Measurements from ENCODE around the gene NOD2.

The NOD2 gene

DNA sequence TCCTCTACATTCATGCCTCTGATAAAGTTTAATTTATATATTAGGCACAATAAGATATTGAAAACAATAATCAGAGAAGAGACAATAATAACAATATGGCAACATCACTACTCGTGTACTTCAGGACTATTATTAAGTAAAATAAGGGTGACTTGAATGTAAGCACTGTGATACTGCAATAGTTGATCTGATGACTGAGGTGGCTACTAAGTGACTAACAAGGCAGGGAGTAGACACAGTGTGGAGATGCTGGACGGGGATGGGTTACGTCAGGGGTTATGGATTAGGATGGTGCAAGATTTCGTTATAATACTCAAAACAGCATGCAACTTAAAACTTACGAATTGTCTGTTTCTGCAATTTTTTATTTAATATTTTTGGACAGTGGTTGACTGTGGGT, 81.0 kb downstream of the NOD2 start:
- no peak for DNase-seq (ENCODE audit: low spot score)
- no peak for TF ChIP-seq CTCF (IDR thresholded peaks at IDR 0.05; ENCODE audit: borderline replicate concordance, control extremely low read depth, extremely low read depth, insufficient read depth, missing control alignments)
- in situ Hi-C loops (cut with MboI; ENCODE audit: low sequenced_read_pairs, unreplicated experiment), result no loop called here

DNA sequence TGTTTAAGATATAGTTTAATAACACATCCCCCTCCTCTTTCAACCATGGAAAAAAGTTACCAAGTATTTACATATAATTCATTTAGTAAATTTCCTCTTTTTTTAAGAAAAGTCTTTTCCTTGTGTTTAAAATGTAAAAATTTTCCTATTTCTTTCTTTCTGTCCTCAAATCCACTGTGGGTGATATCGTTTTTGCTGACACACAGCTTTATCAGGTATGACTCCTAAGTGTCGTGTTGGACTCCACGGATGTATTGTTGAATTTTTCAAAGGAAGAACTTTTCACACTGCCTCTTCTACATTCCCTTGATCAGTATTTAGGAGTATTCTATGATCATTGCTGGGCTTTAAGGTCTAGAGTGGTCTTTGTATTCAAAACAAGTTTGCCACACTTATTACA, 81.6 kb downstream of the NOD2 start:
- in situ Hi-C loops (cut with MboI; ENCODE audit: low sequenced_read_pairs, unreplicated experiment), result no loop called here

GRCh38 chr16:50776037-50776436, 82.6 kb downstream of the NOD2 start:
- TF ChIP-seq CTCF (IDR thresholded peaks at IDR 0.05; ENCODE audit: borderline replicate concordance, control extremely low read depth, extremely low read depth, insufficient read depth, missing control alignments), result no peak
- in situ Hi-C loops (cut with MboI; ENCODE audit: low sequenced_read_pairs, unreplicated experiment), result no loop called here
- no peak for DNase-seq (ENCODE audit: low spot score)

More for the DNA sequence above, 81.6 kb downstream of the NOD2 start:
- no peak for TF ChIP-seq CTCF (IDR thresholded peaks at IDR 0.05; ENCODE audit: borderline replicate concordance, control extremely low read depth, extremely low read depth, insufficient read depth, missing control alignments)
- DNase-seq (ENCODE audit: low spot score), result no peak

GRCh38 chr16:50778284-50779163, 85.1 kb downstream of the NOD2 start:
- no peak for DNase-seq (ENCODE audit: low spot score)
- in situ Hi-C loops (cut with MboI; ENCODE audit: low sequenced_read_pairs, unreplicated experiment), result no loop called here
- no peak for TF ChIP-seq CTCF (IDR thresholded peaks at IDR 0.05; ENCODE audit: borderline replicate concordance, control extremely low read depth, extremely low read depth, insufficient read depth, missing control alignments)

GRCh38 chr16:50781043-50781442, 87.6 kb downstream of the NOD2 start:
- no peak for DNase-seq (ENCODE audit: low spot score)
- in situ Hi-C loops (cut with MboI; ENCODE audit: low sequenced_read_pairs, unreplicated experiment), result no loop called here
- TF ChIP-seq CTCF (IDR thresholded peaks at IDR 0.05; ENCODE audit: borderline replicate concordance, control extremely low read depth, extremely low read depth, insufficient read depth, missing control alignments), result no peak

DNA sequence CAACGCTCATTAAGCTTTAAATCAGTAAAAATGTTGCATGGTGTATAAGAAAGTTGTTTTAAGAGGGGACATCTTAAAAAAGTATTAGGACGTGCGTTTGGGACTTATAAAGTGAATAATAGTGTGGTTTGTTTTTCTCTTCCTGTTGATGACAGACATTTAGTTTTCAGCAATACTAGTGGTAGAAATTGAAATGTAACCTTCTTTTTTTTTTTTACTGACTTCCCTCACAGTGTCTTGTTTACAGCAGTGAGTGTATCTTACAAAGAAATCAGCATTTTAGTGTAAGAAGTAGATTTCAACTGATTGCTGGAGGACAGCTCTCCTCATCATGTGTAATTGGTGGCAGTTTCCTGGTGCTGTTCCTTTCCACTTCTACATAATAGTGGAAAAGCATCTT, 88.1 kb downstream of the NOD2 start:
- TF ChIP-seq CTCF (IDR thresholded peaks at IDR 0.05; ENCODE audit: borderline replicate concordance, control extremely low read depth, extremely low read depth, insufficient read depth, missing control alignments), result no peak
- no peak for DNase-seq (ENCODE audit: low spot score)
- in situ Hi-C loops (cut with MboI; ENCODE audit: low sequenced_read_pairs, unreplicated experiment), result no loop called here

Measured in GM13976 (cell line).